B cell (primary cell): ENCODE measurements around the gene UTY. TPM values are rescaled to one million over a fixed set of nuclear protein-coding genes. Genes with fewer than 3 reads are reported as not detected.

ENCODE experiments used
- ATAC-seq: fragments of 200-7000 bp; cut with Tn5 transposase; one replicate; pipeline ENCODE4 v1.10.0; 2021; ENCODE audit warnings: low read depth, mild to moderate bottlenecking, moderate number of reproducible peaks, moderate library complexity
- CTCF ChIA-PET: fragments of 350-600 bp; sonication (Branson Sonifier 250); formaldehyde crosslinking; loops from one replicate; lab custom pipeline; 2021; ENCODE audit warnings: antibody characterized with exemption, inconsistent platforms; lab: Charles Lee
- POLR2A ChIA-PET: fragments of 350-600 bp; sonication (Branson Sonifier 250); formaldehyde crosslinking; loops from one replicate; lab custom pipeline; 2021; ENCODE audit warnings: antibody characterized with exemption; lab: Charles Lee
- DNase-seq: peaks from one replicate; pipeline ENCODE4 v3.0.0; 2013
- H2AFZ ChIP-seq: 2 replicates; pipeline ENCODE4 v1.6.1; 2012; ENCODE audit warnings: mild to moderate bottlenecking, low read depth, low read length; ENCODE audit not compliant: insufficient read depth, poor library complexity, severe bottlenecking
- H3K27ac ChIP-seq, 2 donors: 1 replicate in 1 of 2; 2 replicates in 1 of 2; pipeline ENCODE4 v1.5.1; 2012 to 2013; ENCODE audit warnings: low read length in 2 of 2, mild to moderate bottlenecking in 2 of 2, moderate library complexity in 1 of 2
- H3K27me3 ChIP-seq, 4 experiments: fragments of 200-600 bp in 1 of 4; sonication (generic) in 1 of 4; replicated peaks in 1 of 4; 1 replicate in 2 of 4; 2 replicates in 2 of 4; pipeline versions ENCODE4 v1.6.1 to v1.7.0; 2013 to 2016; ENCODE audit warnings: low read length in 3 of 4, mild to moderate bottlenecking in 2 of 4, mixed read lengths in 1 of 4, moderate library complexity in 1 of 4; ENCODE audit not compliant: insufficient read depth in 4 of 4, control insufficient read depth in 3 of 4; ENCODE audit errors: control extremely low read depth in 1 of 4
- H3K36me3 ChIP-seq, 2 experiments: replicated peaks in 1 of 2; 1 replicate in 1 of 2; 2 replicates in 1 of 2; pipeline versions ENCODE4 v1.6.1 to v1.7.1; 2013; ENCODE audit warnings: low read length in 1 of 2; ENCODE audit not compliant: insufficient read depth in 2 of 2, control insufficient read depth in 1 of 2; ENCODE audit errors: control extremely low read depth in 1 of 2, extremely low read depth in 1 of 2
- H3K4me1 ChIP-seq, 2 donors: fragments of 200-600 bp in 1 of 2; sonication (generic) in 1 of 2; 1 replicate in 1 of 2; 2 replicates in 1 of 2; pipeline versions ENCODE4 v1.5.1 to v1.6.1; 2013 to 2017; ENCODE audit warnings: low read length in 2 of 2; ENCODE audit not compliant: control insufficient read depth in 2 of 2, insufficient read depth in 2 of 2
- H3K4me2 ChIP-seq: replicated peaks from 2 replicates; pipeline ENCODE3; 2012; ENCODE audit warnings: mild to moderate bottlenecking, low read depth, low read length; ENCODE audit not compliant: poor library complexity, severe bottlenecking
- H3K4me3 ChIP-seq, 5 experiments: fragments of 200-600 bp in 1 of 5; sonication (generic) in 1 of 5; 1 replicate in 3 of 5; 2 replicates in 2 of 5; pipeline versions ENCODE4 v1.5.1 to v1.7.0; 2011 to 2016; ENCODE audit warnings: low read length in 4 of 5, mild to moderate bottlenecking in 4 of 5, low read depth in 2 of 5, control low read depth in 1 of 5, moderate library complexity in 1 of 5; ENCODE audit not compliant: insufficient read depth in 1 of 5; ENCODE audit errors: control extremely low read depth in 1 of 5, extremely low read depth in 1 of 5
- H3K79me2 ChIP-seq: fragments of 200-600 bp; sonication (generic); one replicate; pipeline ENCODE4 v1.6.0; 2016; ENCODE audit warnings: low read length; ENCODE audit not compliant: control insufficient read depth, insufficient read depth
- H3K9ac ChIP-seq: fragments of 200-600 bp; sonication (generic); 2 replicates; pipeline ENCODE4 v1.6.1; 2017; ENCODE audit warnings: mild to moderate bottlenecking, low read length, moderate library complexity
- H3K9me3 ChIP-seq, 3 donors: one replicate each; pipeline versions ENCODE4 v1.6.1 to v1.7.1; 2013; ENCODE audit warnings: low read length in 2 of 3; ENCODE audit not compliant: control insufficient read depth in 2 of 3, insufficient read depth in 1 of 3; ENCODE audit errors: control extremely low read depth in 1 of 3
- H4K20me1 ChIP-seq: 2 replicates; pipeline ENCODE4 v1.6.0; 2012; ENCODE audit warnings: mild to moderate bottlenecking, low read length; ENCODE audit not compliant: insufficient read depth, control insufficient read depth, poor library complexity, severe bottlenecking
- H3K27ac Mint-ChIP-seq: one replicate; pipeline ENCODE4 v1.8.0; 2021; ENCODE audit warnings: mixed read lengths
- H3K27me3 Mint-ChIP-seq: one replicate; pipeline ENCODE4 v1.8.0; 2021; ENCODE audit warnings: mixed read lengths
- H3K4me1 Mint-ChIP-seq: one replicate; pipeline ENCODE4 v1.8.0; 2021; ENCODE audit warnings: mixed read lengths
- H3K4me3 Mint-ChIP-seq: one replicate; pipeline ENCODE4 v1.8.0; 2021; ENCODE audit warnings: mixed read lengths
- H3K9me3 Mint-ChIP-seq: one replicate; pipeline ENCODE4 v1.8.0; 2022; ENCODE audit warnings: mixed read lengths; ENCODE audit not compliant: insufficient read depth
- EZH2 ChIP-seq: IDR thresholded peaks from 2 replicates; pipeline ENCODE4 v1.6.1; 2012; ENCODE audit warnings: borderline replicate concordance, low read depth, mild to moderate bottlenecking, moderate library complexity, low read length; ENCODE audit not compliant: insufficient read depth, poor library complexity, severe bottlenecking
- WGBS: methylation state at CpG from one replicate; pipeline ENCODE4 v1.1.5; 2013; ENCODE audit warnings: missing lambda C conversion rate; ENCODE audit not compliant: insufficient coverage; 5-methylcytosine and 5-hydroxymethylcytosine counted together
- intact Hi-C: fragments of 100-400 bp; cut with micrococcal nuclease; formaldehyde crosslinking; loops from one replicate; pipeline ENCODE4 v1.10.0; 2022
- polyA plus RNA-seq: library from polyadenylated mRNA; depleted of rRNA; stranded (reverse); fragments of >200 nt; gene quantifications from 2 replicates; pipeline ENCODE4 v1.2.3, GENCODE V29; 2012
- total RNA-seq, 2 donors: library from RNA; stranded (reverse); fragments of 120-200 nt in 1 of 2; gene quantifications; 1 replicate in 1 of 2; 2 replicates in 1 of 2; pipeline versions ENCODE4 v1.2.3 to v1.2.4, GENCODE V29; 2013 to 2022
- TF ChIP-seq, protein P1 (sequence below): fragments of 200-600 bp; IDR thresholded peaks from one replicate; pipeline ENCODE4 v1.8.0; 2022; ENCODE audit warnings: antibody characterized with exemption, mild to moderate bottlenecking

The UTY gene
- total and polyA plus RNA-seq, 2 donors (not counting 1 experiment from before 2014, with no cell fraction given) = 112 TPM; not detected in 1

DNA sequence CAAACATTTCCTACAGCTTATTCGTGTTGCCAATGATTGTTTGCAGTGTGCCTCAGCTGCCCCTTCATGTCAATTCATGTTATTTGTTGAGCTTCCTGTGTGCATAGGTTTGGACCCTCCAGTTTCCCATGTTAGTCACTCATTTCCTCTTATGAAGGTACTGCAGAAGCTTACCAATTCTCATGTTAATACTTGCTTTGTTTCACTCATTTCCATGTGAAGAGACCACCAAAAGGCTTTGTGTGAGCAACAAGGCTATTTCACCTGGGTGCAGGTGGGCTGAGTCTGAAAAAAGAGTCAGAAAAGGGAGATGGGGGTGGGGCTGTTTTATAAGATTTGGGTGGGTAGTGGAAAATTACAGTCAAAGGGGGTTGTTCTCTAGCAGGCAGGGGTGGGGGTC lies 274.6 kb downstream of the UTY start:
- no peaks in the 10 kb centered on the region for H3K27me3 Mint-ChIP-seq
- no peak overlapping the region for H2AFZ ChIP-seq
- H4K20me1 ChIP-seq = no peaks in the 10 kb centered on the region
- no peak overlapping the region for H3K4me2 ChIP-seq
- ChIA-PET CTCF (no interaction called here), POLR2A (no interaction called here)
- no peaks in the 10 kb centered on the region for H3K4me1 ChIP-seq
- H3K9me3 Mint-ChIP-seq = no peaks in the 10 kb centered on the region
- no peaks in the 10 kb centered on the region for H3K27me3 ChIP-seq
- ATAC-seq (no peak), DNase-seq (no peak)
- 80% methylated on average over 1 of the region's 1 CpG for WGBS
- no peaks in the 10 kb centered on the region for H3K9me3 ChIP-seq
- intact Hi-C loops = no loop called here
- no peak overlapping the region for H3K27ac Mint-ChIP-seq
- H3K4me3 ChIP-seq = no peak overlapping the region
- peaks cover 2% of the 10 kb centered on the region for H3K4me1 Mint-ChIP-seq
- no peaks in the 10 kb centered on the region for H3K36me3 ChIP-seq
- no peaks in the 10 kb centered on the region for H3K79me2 ChIP-seq
- no peak overlapping the region for H3K27ac ChIP-seq
- TF ChIP-seq, protein P1, sequence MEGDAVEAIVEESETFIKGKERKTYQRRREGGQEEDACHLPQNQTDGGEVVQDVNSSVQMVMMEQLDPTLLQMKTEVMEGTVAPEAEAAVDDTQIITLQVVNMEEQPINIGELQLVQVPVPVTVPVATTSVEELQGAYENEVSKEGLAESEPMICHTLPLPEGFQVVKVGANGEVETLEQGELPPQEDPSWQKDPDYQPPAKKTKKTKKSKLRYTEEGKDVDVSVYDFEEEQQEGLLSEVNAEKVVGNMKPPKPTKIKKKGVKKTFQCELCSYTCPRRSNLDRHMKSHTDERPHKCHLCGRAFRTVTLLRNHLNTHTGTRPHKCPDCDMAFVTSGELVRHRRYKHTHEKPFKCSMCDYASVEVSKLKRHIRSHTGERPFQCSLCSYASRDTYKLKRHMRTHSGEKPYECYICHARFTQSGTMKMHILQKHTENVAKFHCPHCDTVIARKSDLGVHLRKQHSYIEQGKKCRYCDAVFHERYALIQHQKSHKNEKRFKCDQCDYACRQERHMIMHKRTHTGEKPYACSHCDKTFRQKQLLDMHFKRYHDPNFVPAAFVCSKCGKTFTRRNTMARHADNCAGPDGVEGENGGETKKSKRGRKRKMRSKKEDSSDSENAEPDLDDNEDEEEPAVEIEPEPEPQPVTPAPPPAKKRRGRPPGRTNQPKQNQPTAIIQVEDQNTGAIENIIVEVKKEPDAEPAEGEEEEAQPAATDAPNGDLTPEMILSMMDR = no peak
- no peak for TF ChIP-seq EZH2
- H3K9ac ChIP-seq = no peak overlapping the region
- no peak overlapping the region for H3K4me3 Mint-ChIP-seq

Other genes with a start within 250 kb of the UTY start
- 6.5 and 6.6 TPM in 2 replicates for gene TMSB4Y, start 223.9 kb upstream of the UTY start, total RNA-seq
- gene TMSB4Y, start 223.9 kb upstream of the UTY start, polyA plus RNA-seq = not detected in 2 replicates